Activated naive CD8-positive, alpha-beta T cell (primary cell): ENCODE measurements around the gene ATG9A.
A peak's percentile ranks its signal among the peaks of the same experiment; 100 is the strongest.

Experiments
- H3K27ac Mint-ChIP-seq: one replicate; pipeline ENCODE4 v1.8.0; 2021; ENCODE audit warnings: mixed read lengths
- H3K27me3 Mint-ChIP-seq: one replicate; pipeline ENCODE4 v1.8.0; 2021; ENCODE audit warnings: mixed read lengths
- H3K36me3 Mint-ChIP-seq: one replicate; pipeline ENCODE4 v1.8.0; 2021; ENCODE audit warnings: mixed read lengths
- H3K4me1 Mint-ChIP-seq: one replicate; pipeline ENCODE4 v1.8.0; 2021; ENCODE audit warnings: low read depth, mixed read lengths
- H3K4me3 Mint-ChIP-seq: one replicate; pipeline ENCODE4 v1.8.0; 2021; ENCODE audit warnings: mild to moderate bottlenecking, mixed read lengths
- H3K9me3 Mint-ChIP-seq: one replicate; pipeline ENCODE4 v1.8.0; 2021; ENCODE audit warnings: low read depth, mixed read lengths

The ATG9A gene

DNA sequence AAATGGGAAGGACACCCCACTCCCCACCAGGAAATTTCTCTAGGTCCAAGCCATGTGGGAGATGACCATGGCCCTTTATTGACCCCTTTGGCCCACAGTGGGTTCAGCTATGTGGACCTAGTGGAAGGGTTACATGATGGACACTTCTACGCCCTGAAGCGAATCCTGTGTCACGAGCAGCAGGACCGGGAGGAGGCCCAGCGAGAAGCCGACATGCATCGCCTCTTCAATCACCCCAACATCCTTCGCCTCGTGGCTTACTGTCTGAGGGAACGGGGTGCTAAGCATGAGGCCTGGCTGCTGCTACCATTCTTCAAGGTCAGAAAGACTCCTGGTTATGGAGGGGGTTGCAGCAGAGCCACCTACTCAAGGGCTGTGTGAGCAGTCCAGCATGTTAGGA, 17.1 kb upstream of the ATG9A start:
- peaks cover 3% of the 10 kb centered on the region for H3K36me3 Mint-ChIP-seq

DNA sequence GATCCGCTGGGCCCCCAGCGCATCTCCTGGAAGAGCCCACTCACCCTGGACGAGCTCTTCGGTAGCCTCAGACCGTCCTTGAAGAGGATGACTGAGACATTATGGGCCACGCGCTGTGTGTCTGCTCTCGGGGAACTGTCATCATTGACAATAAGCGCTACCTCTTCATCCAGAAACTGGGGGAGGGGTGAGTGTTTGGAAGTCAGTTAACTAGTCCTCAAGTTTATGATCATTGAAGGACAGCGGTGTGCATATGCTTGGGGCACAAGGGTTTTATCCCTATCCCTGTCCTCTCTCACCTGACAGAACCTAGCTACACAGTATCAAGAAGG, 16.4 kb upstream of the ATG9A start:
- Mint-ChIP-seq H3K36me3 (peaks cover under 1% of the 10 kb centered on the region), H3K9me3 (no peaks in the 10 kb centered on the region), H3K4me1 (peaks cover 61% of the 10 kb centered on the region), H3K4me3 (peak overlapping the region; percentile 97), H3K27me3 (no peaks in the 10 kb centered on the region), H3K27ac (peak overlapping the region; percentile 97)

More for the DNA sequence above, 17.1 kb upstream of the ATG9A start:
- Mint-ChIP-seq H3K27ac (peak overlapping the region; percentile 97), H3K27me3 (no peaks in the 10 kb centered on the region), H3K4me3 (peak overlapping the region; percentile 97), H3K9me3 (no peaks in the 10 kb centered on the region), H3K4me1 (peaks cover 68% of the 10 kb centered on the region)

- Mint-ChIP-seq H3K9me3 (no peaks in the 10 kb centered on the region), H3K27ac (peak within 1 kb of the TSS; percentile 97), H3K36me3 (no peaks in the 10 kb centered on the region), H3K27me3 (no peaks in the 10 kb centered on the region), H3K4me1 (peaks cover 56% of the 10 kb centered on the region), H3K4me3 (peak within 1 kb of the TSS; percentile 97)
These were observed 15.9 kb upstream of the ATG9A start, which contains the start of the genes GLB1L and STK16 for GRCh38 chr2:219245148-219245898. TSS of gene GLB1L (minus strand) at chr2:219245444. CDS start at chr2:219243573, 1,871 bp downstream. TSS of gene STK16 (plus strand) at chr2:219245479. CDS start at chr2:219246000, 521 bp downstream.

- H3K4me1 Mint-ChIP-seq: peaks cover 50% of the 10 kb centered on the region
- H3K36me3 Mint-ChIP-seq: no peaks in the 10 kb centered on the region
- no peaks in the 10 kb centered on the region for H3K27me3 Mint-ChIP-seq
- H3K9me3 Mint-ChIP-seq: no peaks in the 10 kb centered on the region
- H3K4me3 Mint-ChIP-seq: peak overlapping the region; percentile 97
- peak overlapping the region; percentile 97 for H3K27ac Mint-ChIP-seq
These were observed 15.3 kb upstream of the ATG9A start for GRCh38 chr2:219244789-219245147.

GRCh38 chr2:219243291-219243761, 13.9 kb upstream of the ATG9A start:
- Mint-ChIP-seq H3K4me1 (peaks cover 36% of the 10 kb centered on the region), H3K27ac (no peak overlapping the region), H3K36me3 (no peaks in the 10 kb centered on the region)

DNA sequence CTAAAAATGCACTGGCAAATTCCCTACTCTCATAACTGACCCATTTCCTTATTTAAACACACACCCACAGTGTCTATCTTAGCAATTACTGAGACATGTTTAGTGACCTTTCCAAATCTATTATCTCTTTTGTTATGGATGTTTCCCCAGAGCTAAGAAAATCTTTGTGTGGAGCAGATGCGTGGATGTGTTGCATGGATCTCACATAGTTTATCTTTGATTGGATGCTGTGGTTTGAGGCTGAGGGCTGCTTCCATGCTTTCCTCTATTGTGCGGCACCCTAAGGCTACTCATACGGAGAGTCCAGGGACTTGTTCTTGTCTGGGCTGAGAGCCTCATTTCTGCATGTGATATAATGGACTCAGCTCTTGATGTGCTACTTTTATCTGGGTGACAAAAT, 4.9 kb upstream of the ATG9A start:
- Mint-ChIP-seq H3K36me3 (peaks cover 2% of the 10 kb centered on the region), H3K27me3 (no peaks in the 10 kb centered on the region), H3K27ac (peak overlapping the region; percentile 29), H3K4me1 (peaks cover 35% of the 10 kb centered on the region), H3K4me3 (no peak overlapping the region), H3K9me3 (no peaks in the 10 kb centered on the region)

More at GRCh38 chr2:219243291-219243761, 13.9 kb upstream of the ATG9A start:
- Mint-ChIP-seq H3K27me3 (no peaks in the 10 kb centered on the region), H3K9me3 (no peaks in the 10 kb centered on the region), H3K4me3 (peak overlapping the region; percentile 53)

DNA sequence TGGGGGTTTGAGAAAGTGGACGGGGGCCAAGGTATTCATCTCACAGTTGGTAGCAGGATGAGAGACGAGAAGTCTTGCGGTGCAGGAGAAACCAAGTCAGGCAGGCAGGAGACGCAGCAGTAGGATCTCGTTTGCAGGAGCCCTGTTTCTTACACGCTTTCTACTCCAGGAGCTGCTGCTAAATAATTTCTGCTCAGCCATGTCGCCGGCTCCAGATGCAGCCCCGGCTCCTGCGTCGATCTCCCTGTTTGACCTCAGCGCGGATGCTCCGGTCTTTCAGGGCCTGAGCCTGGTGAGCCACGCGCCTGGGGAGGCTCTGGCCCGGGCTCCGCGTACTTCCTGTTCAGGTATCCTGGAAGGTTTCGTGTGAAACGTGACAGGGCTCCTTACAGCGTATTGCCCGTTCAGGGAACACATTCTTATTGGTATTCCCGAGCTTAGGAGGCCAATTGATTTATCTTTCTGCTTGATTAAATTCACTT, 664 bp upstream of the ATG9A start:
- Mint-ChIP-seq H3K27me3 (no peaks in the 10 kb centered on the region), H3K27ac (peak overlapping the region; percentile 98), H3K4me1 (peaks cover 57% of the 10 kb centered on the region), H3K9me3 (no peaks in the 10 kb centered on the region), H3K36me3 (peaks cover 4% of the 10 kb centered on the region), H3K4me3 (peak overlapping the region; percentile 96)

- Mint-ChIP-seq H3K27ac (peak overlapping the region; percentile 6), H3K4me3 (peak overlapping the region; percentile 85), H3K27me3 (no peaks in the 10 kb centered on the region), H3K4me1 (peaks cover 56% of the 10 kb centered on the region), H3K36me3 (peaks cover 6% of the 10 kb centered on the region), H3K9me3 (no peaks in the 10 kb centered on the region)
These were observed 528 bp downstream of the ATG9A start for GRCh38 chr2:219228911-219229304.

- Mint-ChIP-seq H3K27me3 (no peaks in the 10 kb centered on the region), H3K9me3 (no peaks in the 10 kb centered on the region), H3K4me3 (peak overlapping the region; percentile 85), H3K36me3 (peaks cover 6% of the 10 kb centered on the region), H3K4me1 (peaks cover 50% of the 10 kb centered on the region), H3K27ac (peak overlapping the region; percentile 50)
These were observed 1.2 kb downstream of the ATG9A start for GRCh38 chr2:219228041-219228910.

DNA sequence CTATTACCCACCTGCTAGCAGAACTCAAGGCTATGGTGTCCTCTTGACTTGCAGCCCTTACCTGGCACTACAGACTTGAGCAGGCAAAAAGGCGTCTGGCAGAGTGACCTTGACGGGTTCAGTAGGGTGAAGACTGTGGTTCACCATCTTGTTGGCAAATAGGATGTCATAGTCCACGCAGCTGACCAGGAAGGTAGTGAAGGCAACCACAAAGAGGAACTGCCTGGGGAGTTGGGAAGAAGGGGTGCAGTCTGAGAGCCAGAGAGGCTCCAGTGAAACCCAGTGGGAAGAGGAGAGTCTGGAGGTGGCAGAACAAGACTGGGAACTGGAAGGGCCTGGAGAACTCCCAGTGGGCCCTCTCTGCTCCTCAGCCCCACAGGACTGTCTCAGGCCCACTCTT, 4.1 kb downstream of the ATG9A start:
- H3K4me3 Mint-ChIP-seq: no peak overlapping the region
- no peak overlapping the region for H3K27ac Mint-ChIP-seq
- H3K9me3 Mint-ChIP-seq: no peaks in the 10 kb centered on the region
- H3K4me1 Mint-ChIP-seq: peaks cover 26% of the 10 kb centered on the region
- peaks cover 11% of the 10 kb centered on the region for H3K36me3 Mint-ChIP-seq
- H3K27me3 Mint-ChIP-seq: no peaks in the 10 kb centered on the region

DNA sequence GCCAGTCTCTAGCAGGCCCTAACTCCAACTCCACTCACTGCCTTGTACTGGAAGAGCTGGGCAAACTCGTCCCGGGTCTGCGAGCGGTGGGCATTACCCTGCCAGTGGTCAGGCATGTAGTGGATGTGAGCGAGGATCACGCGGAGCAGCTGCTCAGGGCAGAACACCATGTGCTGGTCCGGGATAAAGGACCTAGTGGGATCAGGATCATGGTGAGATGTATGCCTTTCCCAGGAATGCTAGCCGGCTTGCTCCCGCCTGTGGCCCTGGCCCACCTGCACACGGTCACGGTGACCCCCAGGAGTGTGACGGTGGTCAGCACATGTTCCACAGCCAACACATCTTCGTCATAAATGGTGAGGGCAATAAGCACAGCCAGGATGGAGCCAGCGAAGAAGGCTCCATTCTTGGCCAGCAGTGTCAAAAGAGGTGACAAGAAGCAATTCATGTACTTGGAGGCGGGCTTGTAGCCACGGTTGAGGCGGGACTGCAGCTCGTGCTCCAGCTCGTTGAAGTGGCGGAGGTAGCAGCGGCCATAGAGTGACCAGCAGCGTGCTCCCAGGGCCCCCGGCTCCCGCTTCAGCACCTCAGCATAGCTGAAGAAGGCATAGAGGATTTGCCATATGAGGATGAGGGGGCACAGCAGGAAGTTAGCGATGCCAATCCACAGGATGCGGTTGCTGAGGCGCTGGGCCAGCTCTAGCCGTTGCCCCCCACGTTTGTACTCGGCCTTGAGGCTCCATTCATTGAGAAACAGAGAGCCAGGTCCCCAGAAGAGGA, 5.4 kb downstream of the ATG9A start:
- no peak overlapping the region for H3K27ac Mint-ChIP-seq
- peaks cover 11% of the 10 kb centered on the region for H3K36me3 Mint-ChIP-seq
- no peak overlapping the region for H3K4me3 Mint-ChIP-seq
- H3K27me3 Mint-ChIP-seq: no peaks in the 10 kb centered on the region
- H3K9me3 Mint-ChIP-seq: no peaks in the 10 kb centered on the region
- peaks cover 30% of the 10 kb centered on the region for H3K4me1 Mint-ChIP-seq

DNA sequence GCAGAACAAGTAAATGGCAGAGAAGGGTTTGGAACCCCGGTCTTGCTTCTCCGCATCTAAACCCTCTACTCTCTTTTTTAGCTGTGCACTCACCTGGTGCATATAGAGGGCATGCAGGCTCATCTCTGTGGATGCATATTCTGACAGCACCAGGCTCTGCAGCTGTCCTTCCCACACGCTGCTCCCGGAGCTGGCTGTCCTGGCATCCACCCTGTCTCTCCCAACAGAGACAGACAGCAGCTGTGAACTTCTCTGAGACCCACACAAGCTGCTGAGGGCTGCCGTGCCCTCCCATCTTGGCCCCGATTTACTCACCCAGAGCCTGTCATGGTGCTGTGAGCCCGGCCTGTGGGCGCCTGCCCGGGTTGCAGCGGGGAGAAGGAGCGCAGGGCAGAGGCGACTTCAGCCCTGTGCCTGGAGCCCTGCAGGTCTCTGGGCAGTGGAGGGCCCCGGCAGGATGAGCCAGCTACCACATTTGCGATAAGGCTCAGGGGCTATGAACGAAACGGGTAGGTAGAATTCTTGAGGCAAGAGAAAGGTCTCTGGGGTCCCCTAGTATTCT, 7.4 kb downstream of the ATG9A start:
- Mint-ChIP-seq H3K4me1 (peaks cover 23% of the 10 kb centered on the region), H3K27ac (no peak overlapping the region), H3K36me3 (peaks cover 11% of the 10 kb centered on the region), H3K4me3 (no peak overlapping the region), H3K27me3 (no peaks in the 10 kb centered on the region), H3K9me3 (no peaks in the 10 kb centered on the region)

GRCh38 chr2:219220652-219221402, 8.6 kb downstream of the ATG9A start:
- Mint-ChIP-seq H3K27me3 (no peaks in the 10 kb centered on the region), H3K36me3 (peaks cover 6% of the 10 kb centered on the region), H3K9me3 (no peaks in the 10 kb centered on the region), H3K4me1 (peaks cover 20% of the 10 kb centered on the region), H3K27ac (no peak overlapping the region), H3K4me3 (no peak overlapping the region)
